Renal cortex interstitium (tissue), 15 donors: ENCODE measurements around the gene TSHR. TPM values are rescaled to one million over a fixed set of nuclear protein-coding genes. Genes with fewer than 3 reads are reported as not detected.
"Not testable (repeated sequence)": the region's sequence is repeated elsewhere in the genome, so short reads cannot be mapped to it uniquely, and the experiment has no call there.

Source experiments
- DNase-seq, 11 donors: peaks; one replicate each; pipeline ENCODE4 v3.0.0-alpha.2; 2013; ENCODE audit warnings: low read depth in 9 of 11, low spot score in 4 of 11; ENCODE audit errors: extremely low read depth in 1 of 11
- long read RNA-seq, 16 experiments: transcript quantifications; one replicate each; lab custom pipeline, GENCODE V29; 2026
- polyA plus RNA-seq, 3 donors: library from polyadenylated mRNA; unstranded; fragments of 120-200 nt; gene quantifications; one replicate each; pipeline ENCODE4 v1.2.1, GENCODE V29; 2013; ENCODE audit not compliant: insufficient read length in 3 of 3

Gene TSHR
- under 1 TPM; 0.16 to 0.45 (median 0.17) TPM for polyA plus RNA-seq
- long read RNA-seq, donor 1: 0 reads
- long read RNA-seq, donor 2: 0 reads
- long read RNA-seq, donor 3: 0 reads
- long read RNA-seq, donor 4: 0 reads
- long read RNA-seq, donor 5: 0 reads
- long read RNA-seq, donor 6: 0 reads
- long read RNA-seq, donor 7: 0 reads
- long read RNA-seq, donor 8: 0 reads
- long read RNA-seq, donor 9: 0 reads
- long read RNA-seq, donor 10: 0 reads
- long read RNA-seq, donor 11: 0 reads
- long read RNA-seq, donor 12: 0 reads
- long read RNA-seq, donor 13: 0 reads
- long read RNA-seq, donor 14: 0 reads
- long read RNA-seq, donor 15: 0 reads
- long read RNA-seq, donor 16: 0 reads

DNA sequence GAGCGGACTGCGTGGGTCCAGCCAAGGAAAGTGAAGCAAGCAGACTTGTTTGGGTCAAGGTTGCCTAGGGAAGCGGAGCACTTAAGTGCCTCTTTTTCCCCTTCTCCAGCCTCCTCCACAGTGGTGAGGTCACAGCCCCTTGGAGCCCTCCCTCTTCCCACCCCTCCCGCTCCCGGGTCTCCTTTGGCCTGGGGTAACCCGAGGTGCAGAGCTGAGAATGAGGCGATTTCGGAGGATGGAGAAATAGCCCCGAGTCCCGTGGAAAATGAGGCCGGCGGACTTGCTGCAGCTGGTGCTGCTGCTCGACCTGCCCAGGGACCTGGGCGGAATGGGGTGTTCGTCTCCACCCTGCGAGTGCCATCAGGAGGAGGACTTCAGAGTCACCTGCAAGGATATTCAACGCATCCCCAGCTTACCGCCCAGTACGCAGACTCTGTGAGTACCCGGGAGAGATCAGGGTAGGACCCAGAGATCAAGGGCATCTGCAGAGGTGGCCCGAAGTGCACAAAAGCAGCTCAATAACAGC is at the start of gene TSHR:
Gene TSHR (plus strand): TSS at position 206 of the 526 bp plus-strand sequence. CDS start 60 bp downstream, at position 266.
- no peak for DNase-seq

DNA sequence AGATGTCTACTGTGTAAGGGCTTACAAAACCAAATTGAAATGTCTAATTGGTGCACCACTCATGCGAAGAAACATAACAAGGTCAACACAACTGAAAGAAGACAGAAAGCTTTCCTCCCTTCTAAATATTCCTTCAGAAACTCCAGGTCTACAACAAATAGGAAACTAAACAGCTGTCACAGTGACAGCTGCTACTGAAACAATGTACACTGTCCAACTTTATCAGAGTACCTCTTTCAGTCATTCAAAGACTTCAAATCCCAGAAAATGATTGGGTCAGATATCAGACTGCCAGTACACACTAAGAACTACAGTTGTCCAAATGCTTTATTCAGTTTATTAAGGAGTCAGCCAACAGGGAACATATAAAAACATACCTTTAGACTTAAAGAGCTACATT is 49.1 kb upstream of the TSHR start:
- DNase-seq: no peak

DNA sequence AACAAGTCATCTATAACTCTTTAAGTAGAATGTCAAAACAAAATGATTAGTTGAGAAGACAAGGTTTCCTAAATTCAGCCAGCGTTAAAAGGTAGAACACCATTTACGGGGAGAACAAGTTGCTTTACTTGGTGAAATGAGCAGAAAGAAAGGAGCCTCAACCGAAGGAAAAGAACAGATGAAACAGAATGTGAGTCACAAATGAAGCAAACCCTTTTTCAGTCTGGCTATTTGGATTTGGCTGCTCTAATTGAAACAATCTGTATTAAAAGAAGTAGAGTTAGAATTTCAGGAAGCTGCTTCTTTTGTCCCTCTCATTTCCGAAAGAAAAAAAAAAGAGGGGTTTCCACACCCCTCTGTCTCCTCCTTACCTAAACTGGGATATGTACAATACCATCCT is 48.5 kb upstream of the TSHR start:
- no peak for DNase-seq

DNA sequence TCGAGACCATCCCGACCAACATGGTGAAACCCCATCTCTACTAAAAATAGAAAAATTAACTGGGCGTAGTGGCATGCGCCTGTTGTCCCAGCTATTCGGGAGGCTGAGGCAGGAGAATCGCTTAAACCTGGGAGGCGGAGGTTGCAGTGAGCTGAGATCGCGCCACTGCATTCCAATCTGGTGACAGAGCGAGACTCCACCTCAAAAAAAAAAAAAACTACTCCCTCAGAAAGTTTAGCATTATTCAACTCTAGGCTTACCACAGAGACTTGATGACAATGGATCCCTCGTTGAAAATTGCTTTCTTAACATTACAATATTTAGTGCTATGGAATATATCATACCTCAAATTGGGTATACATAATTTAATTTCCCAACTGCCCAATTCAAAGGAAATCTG is 43.4 kb upstream of the TSHR start:
- not testable (repeated sequence) for DNase-seq

DNA sequence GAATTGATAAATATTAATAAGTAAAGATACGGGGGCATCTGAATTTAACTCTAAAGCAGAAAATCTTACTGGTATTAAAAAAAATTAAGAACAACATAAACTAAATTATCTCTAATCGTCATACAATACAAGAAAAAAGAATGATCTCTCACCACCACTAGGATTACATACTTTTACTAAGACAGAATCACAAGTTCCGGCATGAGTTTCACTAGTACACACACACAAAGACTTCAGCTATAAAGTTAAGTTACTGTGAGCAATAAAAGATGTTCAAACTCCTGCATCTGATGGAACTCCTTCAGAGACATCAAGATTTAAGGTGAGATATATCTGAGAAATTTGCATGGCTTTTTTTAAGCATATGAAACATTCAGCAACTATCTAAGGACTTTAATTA is 35.8 kb upstream of the TSHR start:
- DNase-seq: no peak

DNA sequence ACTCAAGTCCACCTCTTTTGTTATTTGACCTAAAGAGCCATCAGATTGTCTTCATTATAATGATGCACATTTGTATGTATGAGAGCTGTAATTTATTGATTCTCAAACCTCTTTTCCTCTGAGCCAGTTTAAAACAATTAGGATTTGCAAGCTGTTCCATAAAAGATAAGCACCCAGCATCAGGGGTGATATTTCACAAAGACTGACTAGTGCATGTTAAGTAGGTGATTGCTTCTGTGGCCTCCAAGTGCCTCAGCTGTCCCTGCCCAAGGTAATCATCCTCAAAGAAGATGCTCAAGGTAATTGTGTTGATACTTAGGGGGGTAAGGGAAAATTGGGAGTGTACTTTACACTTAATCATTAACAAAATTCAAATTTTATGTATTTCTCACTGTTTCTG is 32.1 kb upstream of the TSHR start:
- no peak for DNase-seq

DNA sequence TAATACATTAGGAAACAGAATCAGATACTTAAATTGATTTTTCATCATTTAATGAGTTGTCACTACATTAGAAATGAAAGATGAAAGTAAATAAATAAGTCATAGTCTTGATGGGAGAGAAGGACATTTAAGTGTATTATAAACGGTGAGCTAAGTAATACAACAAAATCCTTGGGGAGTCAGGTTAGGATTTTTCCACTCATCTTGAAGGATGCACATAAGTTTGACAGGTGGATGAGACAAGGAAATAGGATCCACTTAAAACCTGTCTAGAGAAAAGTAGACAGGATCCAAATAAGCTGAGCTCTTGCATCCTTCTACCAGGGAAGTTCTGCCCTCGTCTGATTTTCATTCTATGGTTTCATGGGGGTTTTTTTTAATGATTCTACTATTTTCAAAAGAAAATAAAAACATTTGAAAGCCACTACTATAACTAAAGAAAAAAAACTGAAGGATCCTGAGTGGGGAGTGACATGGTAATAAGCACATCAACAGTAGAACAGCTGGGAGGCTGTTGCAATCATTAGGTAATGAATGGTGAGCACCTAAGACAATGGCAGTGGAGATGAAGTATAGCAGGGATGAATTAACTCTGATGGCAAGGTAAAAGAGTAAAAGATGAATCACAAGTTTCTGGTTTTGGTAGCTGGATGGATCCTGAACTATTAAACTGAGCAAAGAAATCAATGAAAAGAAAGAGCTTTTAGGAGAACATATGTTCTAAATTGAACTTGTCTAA is 30.9 kb upstream of the TSHR start:
- no peak for DNase-seq

DNA sequence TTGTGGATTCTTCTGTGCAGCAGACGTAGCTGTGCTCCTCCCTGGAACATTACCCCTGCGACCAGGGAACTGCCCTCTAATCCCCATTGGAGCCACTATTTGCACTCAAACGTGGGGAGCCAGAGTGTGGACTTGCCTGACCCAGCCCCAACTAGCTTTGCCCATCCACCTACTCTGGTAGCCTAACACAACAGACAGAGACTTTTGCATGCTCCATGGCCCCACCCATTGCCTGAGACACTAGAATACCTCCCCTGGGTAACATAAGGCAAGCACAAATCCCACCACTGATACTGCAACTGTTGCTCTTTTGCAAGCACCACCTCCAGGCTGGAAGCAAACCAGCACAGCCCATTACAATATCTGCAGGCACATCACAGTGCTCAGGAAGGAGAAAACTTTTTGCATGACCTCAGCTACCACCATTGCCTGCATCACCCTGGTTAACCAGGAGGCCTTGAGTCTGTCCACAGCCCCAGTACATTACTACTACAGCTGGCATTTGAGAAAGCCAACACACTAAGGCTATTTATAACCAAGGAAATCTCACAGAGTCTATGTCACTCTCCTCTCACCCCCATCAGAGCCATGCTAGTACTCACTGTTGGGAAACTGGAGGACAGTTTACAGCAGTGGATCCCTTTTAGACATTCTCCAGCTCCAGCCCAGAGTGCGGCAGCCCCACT is 28.9 kb upstream of the TSHR start:
- DNase-seq: no peak

DNA sequence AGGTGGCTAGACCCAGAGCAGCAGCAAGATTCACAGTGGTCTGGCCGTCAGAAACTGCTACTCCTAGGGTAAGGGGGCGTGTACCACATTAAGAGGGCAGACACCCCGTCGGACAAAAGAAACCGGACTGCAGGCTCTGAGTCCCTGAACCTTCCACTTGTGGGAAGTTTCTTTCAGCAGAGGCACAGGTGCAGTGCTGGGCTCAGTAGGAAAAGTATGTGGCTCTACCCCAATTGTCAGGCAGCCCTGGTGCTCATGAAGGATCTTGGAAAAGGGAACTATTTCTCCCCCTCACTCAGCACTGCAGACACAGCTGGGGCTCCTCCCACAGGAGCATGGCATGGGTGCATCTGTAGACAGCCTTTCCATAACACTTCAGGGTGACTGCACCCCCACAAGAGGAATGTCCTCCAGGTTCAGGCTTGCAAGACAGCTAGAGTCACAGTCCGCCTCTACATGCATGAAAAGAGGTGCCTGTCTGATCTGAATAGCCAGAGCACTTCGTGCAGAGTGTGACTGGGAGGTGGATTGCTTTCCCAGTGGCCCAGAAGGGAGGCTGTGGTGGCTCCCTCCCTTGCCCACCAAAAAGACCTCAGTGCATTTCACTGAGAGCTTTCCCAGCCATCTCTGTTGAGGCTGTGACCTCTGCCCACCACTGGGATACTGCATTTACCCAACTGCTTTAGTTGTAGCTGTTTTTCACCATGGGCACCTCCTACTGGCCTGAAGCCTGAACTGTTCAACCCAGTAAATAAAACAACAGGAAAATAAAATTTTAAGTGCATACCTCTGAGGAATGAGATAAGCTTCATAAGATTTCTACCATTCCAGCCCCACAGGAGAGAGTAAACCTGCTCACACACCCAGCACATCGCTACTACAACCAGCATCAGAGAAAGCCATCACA is 28.1 kb upstream of the TSHR start:
- DNase-seq: no peak

DNA sequence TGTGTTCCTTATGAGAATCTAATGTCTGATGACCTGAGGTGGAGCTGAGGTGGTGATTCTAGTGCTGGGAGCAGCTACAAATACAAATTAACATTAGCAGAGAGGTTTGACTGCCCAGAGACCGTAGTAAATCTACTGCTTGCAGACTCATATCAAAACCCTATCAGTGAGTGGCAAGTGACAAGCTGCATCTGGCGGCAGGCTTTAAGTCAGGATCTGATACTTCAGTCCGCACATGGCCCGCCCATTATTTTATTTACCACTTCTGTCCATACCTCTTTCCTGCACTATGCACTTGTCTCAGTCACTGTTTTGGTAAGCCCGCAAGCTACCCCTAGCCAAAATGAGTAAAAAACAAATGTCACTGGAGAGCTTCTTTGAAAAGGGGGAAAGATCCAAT is 25.3 kb upstream of the TSHR start:
- DNase-seq: no peak

DNA sequence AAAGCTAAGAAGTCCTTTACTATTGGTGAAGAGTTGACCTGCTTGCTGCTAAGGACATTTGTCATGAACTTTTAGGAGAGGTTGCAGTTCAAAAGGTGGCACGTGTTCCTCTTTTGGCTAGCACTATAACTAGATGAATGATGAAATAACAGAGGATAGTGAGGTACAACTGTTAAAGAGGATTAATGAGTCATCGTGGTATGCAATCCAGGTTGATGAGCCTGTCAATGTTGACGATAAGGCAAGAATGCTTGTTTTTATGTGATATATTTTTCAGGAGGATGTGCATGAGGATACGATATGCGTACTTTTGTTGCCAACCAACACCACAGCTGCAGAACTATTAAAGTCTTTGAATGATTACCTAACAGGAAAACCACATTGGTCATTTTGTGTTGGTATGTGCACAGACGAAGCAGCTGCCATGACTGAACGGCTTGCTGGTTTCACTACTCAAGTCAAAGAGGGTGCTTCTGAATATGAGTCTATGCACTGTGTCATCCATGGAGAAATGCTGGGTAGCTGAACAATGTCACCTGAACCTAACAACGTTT is 24.5 kb upstream of the TSHR start:
- DNase-seq: no peak

DNA sequence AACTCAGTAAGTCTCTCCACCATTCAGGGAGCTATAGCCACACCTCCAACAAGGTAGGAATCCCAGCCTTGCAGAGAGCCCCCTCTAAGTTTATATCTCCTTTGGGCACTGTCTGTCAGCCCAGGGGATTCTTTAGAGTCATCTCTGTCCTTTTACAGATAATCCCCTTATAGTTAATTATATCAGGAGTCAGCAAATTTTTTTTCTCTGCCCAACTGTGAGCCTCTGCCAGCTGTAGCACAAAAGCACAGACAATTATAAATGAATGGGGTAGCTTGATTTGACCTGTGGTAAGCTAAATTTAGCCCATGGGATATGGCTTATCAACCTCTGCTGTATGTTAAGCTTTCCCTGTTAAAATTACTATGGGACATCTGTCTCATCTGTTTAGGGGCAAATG is 22.1 kb upstream of the TSHR start:
- no peak for DNase-seq

DNA sequence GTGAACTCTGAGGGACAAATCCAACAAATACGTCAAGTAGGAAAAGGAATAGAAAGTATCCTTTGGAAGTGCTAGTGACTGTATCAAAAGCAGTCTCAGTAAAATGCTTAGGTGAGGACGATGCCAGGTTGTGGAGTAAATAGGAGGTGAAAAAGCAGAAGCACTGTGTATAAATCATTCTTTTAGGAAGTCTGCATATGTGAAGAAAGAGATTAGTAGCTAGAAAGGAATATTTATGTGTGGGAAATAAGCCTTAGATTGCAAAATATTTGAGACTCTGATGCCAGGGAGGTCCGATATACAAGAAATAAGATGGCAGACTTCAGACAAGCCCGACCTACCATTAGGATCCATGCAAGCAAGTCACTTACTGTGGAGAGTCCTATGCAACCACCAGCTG is 21.7 kb upstream of the TSHR start:
- DNase-seq: no peak

DNA sequence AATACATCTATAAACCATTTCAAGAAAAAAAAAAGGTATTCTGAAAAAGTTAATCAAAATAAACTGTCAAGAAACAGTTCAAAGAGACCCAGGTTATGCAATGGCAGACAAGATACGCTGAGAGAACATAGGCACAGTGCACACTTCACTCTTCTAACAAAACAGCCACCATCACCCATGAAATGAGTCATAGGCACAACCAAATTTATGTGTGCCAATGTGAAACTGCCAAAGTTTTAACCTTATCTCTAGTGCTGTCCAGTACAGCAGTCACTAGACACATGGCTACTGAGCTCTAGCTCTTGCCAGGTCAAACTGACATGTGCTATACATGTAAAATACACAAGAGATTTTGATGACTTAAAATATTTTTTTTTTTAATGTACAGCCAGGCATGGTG is 15.3 kb upstream of the TSHR start:
- DNase-seq: no peak

DNA sequence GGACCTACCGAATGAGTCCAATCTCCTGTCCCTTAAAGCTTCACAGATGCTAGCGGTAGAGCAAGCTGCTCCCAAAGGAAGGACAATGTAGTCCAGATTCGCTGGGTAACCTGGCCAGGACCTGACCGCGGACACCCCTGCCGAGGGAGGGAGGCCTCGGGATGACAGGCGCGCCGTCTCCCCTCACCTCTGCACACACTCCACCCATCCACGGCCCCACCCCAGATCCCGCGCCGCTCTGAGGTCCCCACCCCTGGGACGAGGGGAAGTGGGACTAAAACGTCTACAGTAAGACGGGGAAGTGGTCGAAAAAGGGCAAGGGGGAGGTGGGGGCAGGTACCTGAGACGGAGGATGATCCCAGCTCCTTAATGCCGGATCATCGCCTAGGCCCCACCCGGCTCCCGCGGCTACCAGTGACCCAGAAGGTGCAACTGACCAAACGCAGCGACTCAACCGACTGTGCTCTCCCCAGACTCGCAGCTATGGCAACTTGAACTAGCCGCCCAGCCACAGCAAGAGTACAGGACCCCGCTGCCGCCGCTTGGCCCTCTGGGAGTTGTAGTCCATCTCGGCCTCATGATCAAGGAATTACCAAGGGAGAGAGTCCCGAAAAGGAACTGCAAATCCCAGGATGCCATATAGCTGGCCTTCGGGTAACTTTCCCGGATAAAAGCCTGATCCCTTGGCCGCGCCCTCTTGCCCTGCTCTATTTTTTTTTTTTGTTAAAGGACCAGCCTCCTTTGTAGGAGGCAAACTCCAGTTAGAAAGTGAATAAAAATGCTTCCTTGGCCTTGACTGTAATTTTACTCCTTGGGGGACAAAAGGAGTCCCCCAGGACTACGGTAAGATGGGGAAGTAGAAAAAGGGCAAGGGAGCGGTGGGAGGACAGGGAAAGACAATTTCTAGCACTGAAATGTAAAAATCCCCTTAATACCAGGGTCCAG is 13.9 kb upstream of the TSHR start, which contains the start of gene CEP128:
Gene CEP128 (minus strand): TSS at position 498 of the 945 bp plus-strand sequence.
- peak; percentile 91 to 97 (median 94) for DNase-seq

DNA sequence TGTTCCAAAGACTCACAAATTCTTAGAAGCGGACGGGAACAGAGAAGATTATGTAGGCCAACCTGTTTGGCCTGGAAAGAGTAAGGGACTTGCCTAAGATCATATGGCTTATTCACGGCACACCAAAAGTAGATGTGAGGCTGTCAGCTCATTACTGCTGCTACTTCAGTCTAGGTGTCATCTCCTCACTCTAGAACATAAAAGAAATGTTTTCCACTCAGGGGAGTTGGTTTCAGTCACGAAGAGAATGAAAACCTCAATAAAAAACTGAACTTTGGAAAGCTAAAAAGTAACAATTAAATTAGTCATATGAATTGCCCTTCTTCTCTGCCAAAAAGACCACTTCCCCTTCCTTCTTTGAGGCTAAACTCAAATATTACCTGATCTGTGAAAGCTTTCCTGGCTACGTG is 13.2 kb upstream of the TSHR start:
- peak in 1 of 11 donors; percentile 5 for DNase-seq

DNA sequence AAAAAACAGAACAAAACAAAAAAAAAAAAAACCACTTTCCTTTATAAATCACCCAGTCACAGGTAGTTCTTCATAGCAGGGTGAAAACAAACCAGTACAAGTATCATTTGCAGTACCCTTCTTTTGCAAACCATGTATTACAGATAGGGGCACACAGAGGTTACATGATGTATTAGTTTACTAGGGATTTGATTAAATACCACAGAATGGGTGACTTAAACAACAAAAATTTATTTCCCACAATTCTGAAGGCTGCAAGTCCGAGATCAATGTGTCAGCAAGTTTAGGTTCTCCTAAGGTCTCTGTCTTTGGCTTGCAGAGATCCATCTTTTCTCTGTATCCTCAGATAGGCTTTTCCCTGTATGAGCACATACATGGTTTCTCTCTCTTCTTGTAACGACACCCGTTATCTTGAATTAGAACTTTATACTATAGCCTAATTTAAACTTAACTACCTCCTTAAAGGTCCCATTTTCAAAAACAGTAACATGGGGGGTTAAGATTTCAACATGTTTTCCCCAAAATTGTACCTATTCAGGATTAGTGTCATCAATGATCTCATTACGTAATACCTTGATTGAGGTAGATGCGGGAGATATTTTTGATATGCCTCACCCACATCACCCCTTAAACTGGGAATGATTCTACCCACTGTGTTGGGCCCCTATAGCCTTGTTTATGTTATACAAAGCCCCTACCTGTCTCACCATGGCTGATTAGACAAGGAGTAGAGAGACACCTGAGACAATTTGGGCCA is 10.4 kb upstream of the TSHR start:
- DNase-seq: no peak
